Measurements from ENCODE around the gene DHX15.

The DHX15 gene

GRCh38 chr4:24495388-24495787 is 89.0 kb downstream of the DHX15 start:
- no peak for DNase-seq (ENCODE audit: low read depth)
- H3K4me3 ChIP-seq (ENCODE audit: control insufficient read depth, low read depth, low read length), result no peak overlapping the region
- TF ChIP-seq CTCF (IDR thresholded peaks at IDR 0.05; ENCODE audit: control insufficient read depth, insufficient read depth, low read depth, low read length, missing control alignments), result no peak

GRCh38 chr4:24489870-24490269 is 94.5 kb downstream of the DHX15 start:
- no peak for DNase-seq (ENCODE audit: low read depth)
- TF ChIP-seq CTCF (IDR thresholded peaks at IDR 0.05; ENCODE audit: control insufficient read depth, insufficient read depth, low read depth, low read length, missing control alignments), result no peak
- no peak overlapping the region for H3K4me3 ChIP-seq (ENCODE audit: control insufficient read depth, low read depth, low read length)

- H3K4me3 ChIP-seq (ENCODE audit: control insufficient read depth, low read depth, low read length), result no peak overlapping the region
- no peak for DNase-seq (ENCODE audit: low read depth)
- TF ChIP-seq CTCF (IDR thresholded peaks at IDR 0.05; ENCODE audit: control insufficient read depth, insufficient read depth, low read depth, low read length, missing control alignments), result peak; percentile 89
Measured at GRCh38 chr4:24488399-24489164, 95.8 kb downstream of the DHX15 start.

GRCh38 chr4:24482871-24483270 is 101.5 kb downstream of the DHX15 start:
- TF ChIP-seq CTCF (IDR thresholded peaks at IDR 0.05; ENCODE audit: control insufficient read depth, insufficient read depth, low read depth, low read length, missing control alignments), result no peak
- no peak for DNase-seq (ENCODE audit: low read depth)
- no peak overlapping the region for H3K4me3 ChIP-seq (ENCODE audit: control insufficient read depth, low read depth, low read length)

GRCh38 chr4:24477919-24478318 is 106.4 kb downstream of the DHX15 start:
- no peak for DNase-seq (ENCODE audit: low read depth)
- no peak overlapping the region for H3K4me3 ChIP-seq (ENCODE audit: control insufficient read depth, low read depth, low read length)
- TF ChIP-seq CTCF (IDR thresholded peaks at IDR 0.05; ENCODE audit: control insufficient read depth, insufficient read depth, low read depth, low read length, missing control alignments), result no peak

Data from AG09309 (cell line).